ENCODE data around the gene EHMT2.

- TF ChIP-seq ZNF317 (CRISPR knock-in tag; IDR thresholded peaks at IDR 0.05; ENCODE audit: borderline replicate concordance, low read depth) (no peak), NR2C2 (CRISPR knock-in tag; IDR thresholded peaks at IDR 0.05) (no peak)
Measured at GRCh38 chr6:31877651-31878161, 19.8 kb downstream of the EHMT2 start.

Measured in WTC11 (cell line).